GM08714 (cell line): ENCODE data around the gene TNFRSF12A.

Experiments
- H3K4me3 ChIP-seq: fragments of 200-500 bp; sonication (Bioruptor generic); 2 replicates; pipeline ENCODE4 v1.5.1; 2014; ENCODE audit warnings: mild to moderate bottlenecking, low read length, inconsistent platforms
- ZNF274 ChIP-seq: IDR thresholded peaks from 2 replicates; pipeline ENCODE4 v1.6.1; 2012; ENCODE audit warnings: mild to moderate bottlenecking, low read depth, low read length

The TNFRSF12A gene

GRCh38 chr16:3012246-3012645, 7.9 kb upstream of the TNFRSF12A start:
- H3K4me3 ChIP-seq = no peak overlapping the region
- no peak for TF ChIP-seq ZNF274

GRCh38 chr16:3012828-3013420, 7.2 kb upstream of the TNFRSF12A start, which contains the start of gene CLDN9:
CLDN9 (plus strand) TSS chr16:3012923; CDS start chr16:3013363, 440 bp downstream.
- no peak for TF ChIP-seq ZNF274
- no peak within 1 kb of the TSS for H3K4me3 ChIP-seq

- TF ChIP-seq ZNF274 = no peak
- no peak overlapping the region for H3K4me3 ChIP-seq
These were observed 6.6 kb upstream of the TNFRSF12A start for GRCh38 chr16:3013491-3013951.

- TF ChIP-seq ZNF274 = no peak
- H3K4me3 ChIP-seq = no peak overlapping the region
These were observed 6.0 kb upstream of the TNFRSF12A start for GRCh38 chr16:3013998-3014690.

GRCh38 chr16:3014971-3015370, 5.2 kb upstream of the TNFRSF12A start:
- TF ChIP-seq ZNF274 = no peak
- no peak overlapping the region for H3K4me3 ChIP-seq

- no peak overlapping the region for H3K4me3 ChIP-seq
- no peak for TF ChIP-seq ZNF274
These were observed 4.2 kb upstream of the TNFRSF12A start for GRCh38 chr16:3015865-3016521.

GRCh38 chr16:3017344-3017743, 2.8 kb upstream of the TNFRSF12A start:
- no peak for TF ChIP-seq ZNF274
- H3K4me3 ChIP-seq = no peak overlapping the region

- no peak within 1 kb of the TSS for H3K4me3 ChIP-seq
- TF ChIP-seq ZNF274 = no peak
These were observed 2.2 kb upstream of the TNFRSF12A start, which contains the start of gene CLDN6 for GRCh38 chr16:3017794-3018506. CLDN6 (minus strand) TSS chr16:3018183; CDS start chr16:3016021, 2,162 bp downstream.

- TF ChIP-seq ZNF274 = no peak
- peak overlapping the region; percentile 53; the same call in 1 of the 2 replicates for H3K4me3 ChIP-seq
These were observed 448 bp upstream of the TNFRSF12A start for GRCh38 chr16:3019594-3020246.

- TF ChIP-seq ZNF274 = no peak
These were observed 658 bp downstream of the TNFRSF12A start for GRCh38 chr16:3020604-3021448.

GRCh38 chr16:3021449-3022207, 1.5 kb downstream of the TNFRSF12A start:
- no peak for TF ChIP-seq ZNF274
- peak overlapping the region; percentile 20; the same call in 1 of the 2 replicates for H3K4me3 ChIP-seq

More at GRCh38 chr16:3020604-3021448, 658 bp downstream of the TNFRSF12A start:
- peak overlapping the region; percentile 29; the same call in 1 of the 2 replicates for H3K4me3 ChIP-seq

- no peak for TF ChIP-seq ZNF274
- no peak overlapping the region for H3K4me3 ChIP-seq
These were observed 2.1 kb downstream of the TNFRSF12A start for GRCh38 chr16:3022208-3022683.
